Smooth muscle cell (in vitro differentiated cells): ENCODE data around the gene SORCS2. TPM values are rescaled to one million over a fixed set of nuclear protein-coding genes. Genes with fewer than 3 reads are reported as not detected.

Experiments
- DNase-seq: peaks from one replicate; lab custom pipeline; 2025; ENCODE audit not compliant: unreplicated experiment; lab: John Stamatoyannopoulos, UW
- H2AFZ ChIP-seq: fragments of 200-600 bp; sonication (generic); 2 replicates; pipeline ENCODE4 v1.6.0; 2016; ENCODE audit warnings: antibody characterized with exemption, low read depth, mild to moderate bottlenecking
- H3F3A ChIP-seq: fragments of 200-600 bp; sonication (generic); 2 replicates; pipeline ENCODE4 v1.6.0; 2017; ENCODE audit warnings: antibody characterized with exemption, low read depth
- H3K27ac ChIP-seq: fragments of 200-600 bp; sonication (generic); 2 replicates; pipeline ENCODE4 v1.5.1; 2016; ENCODE audit warnings: low read depth, mild to moderate bottlenecking
- H3K27me3 ChIP-seq: fragments of 200-600 bp; sonication (generic); 2 replicates; pipeline ENCODE4 v1.6.1; 2016; ENCODE audit warnings: low read depth, mild to moderate bottlenecking
- H3K36me3 ChIP-seq: fragments of 200-600 bp; sonication (generic); 2 replicates; pipeline ENCODE4 v1.5.1; 2016; ENCODE audit warnings: low read depth
- H3K4me1 ChIP-seq: fragments of 200-600 bp; sonication (generic); 2 replicates; pipeline ENCODE4 v1.5.1; 2016; ENCODE audit warnings: low read depth
- H3K4me2 ChIP-seq: fragments of 200-600 bp; sonication (generic); 2 replicates; pipeline ENCODE4 v1.6.0; 2016; ENCODE audit warnings: mild to moderate bottlenecking
- H3K4me3 ChIP-seq: fragments of 200-600 bp; sonication (generic); 2 replicates; pipeline ENCODE4 v1.5.1; 2016; ENCODE audit warnings: mild to moderate bottlenecking
- H3K79me2 ChIP-seq: fragments of 200-600 bp; sonication (generic); 2 replicates; pipeline ENCODE4 v1.6.0; 2016; ENCODE audit warnings: low read depth, mild to moderate bottlenecking
- H3K9ac ChIP-seq: fragments of 200-600 bp; sonication (generic); 2 replicates; pipeline ENCODE4 v1.6.0; 2016; ENCODE audit warnings: low read depth
- H3K9me3 ChIP-seq: fragments of 200-600 bp; sonication (generic); replicated peaks from 2 replicates; pipeline ENCODE4 v1.5.1; 2016; ENCODE audit warnings: low read depth
- H4K20me1 ChIP-seq: fragments of 200-600 bp; sonication (generic); 2 replicates; pipeline ENCODE4 v1.6.0; 2016; ENCODE audit warnings: low read depth
- CTCF ChIP-seq: fragments of 200-600 bp; sonication (generic); IDR thresholded peaks from 2 replicates; pipeline ENCODE4 v1.5.1; 2017; ENCODE audit warnings: borderline replicate concordance, mild to moderate bottlenecking, antibody characterized with exemption; ENCODE audit not compliant: insufficient read depth, poor library complexity, severe bottlenecking
- WGBS: methylation state at CpG from one replicate; pipeline ENCODE4 v1.1.7; 2016; ENCODE audit warnings: low lambda C conversion rate; 5-methylcytosine and 5-hydroxymethylcytosine counted together
- polyA plus RNA-seq: library from polyadenylated mRNA; unstranded; fragments of >200 nt; fragmentation: Nextera tagmentation; extraction: Ambion mirVana; gene quantifications from 2 replicates; pipeline ENCODE4 v1.2.1, GENCODE V29; 2016
- total RNA-seq: library from RNA; depleted of rRNA; stranded (reverse); fragments of >200 nt; gene quantifications from 2 replicates; pipeline ENCODE4 v1.2.3, GENCODE V29; 2014

SORCS2 gene
- total and polyA plus RNA-seq, 2 experiments from 2014 or later = 5.2 to 9.3 TPM

GRCh38 chr4:7708981-7709380, 516.6 kb downstream of the SORCS2 start:
- WGBS = 84% methylated on average over 15 of the region's 15 CpGs
- no peak overlapping the region for H3K4me3 ChIP-seq
- no peaks in the 10 kb centered on the region for H3F3A ChIP-seq
- no peaks in the 10 kb centered on the region for H3K27me3 ChIP-seq
- H3K9me3 ChIP-seq = no peaks in the 10 kb centered on the region
- H3K4me2 ChIP-seq = no peak overlapping the region
- no peak for TF ChIP-seq CTCF
- H3K79me2 ChIP-seq = no peaks in the 10 kb centered on the region
- no peaks in the 10 kb centered on the region for H3K36me3 ChIP-seq
- H3K27ac ChIP-seq = no peak overlapping the region
- no peak for DNase-seq
- H2AFZ ChIP-seq = no peak overlapping the region
- H3K4me1 ChIP-seq = no peaks in the 10 kb centered on the region
- H4K20me1 ChIP-seq = no peaks in the 10 kb centered on the region
- H3K9ac ChIP-seq = no peak overlapping the region

GRCh38 chr4:7709431-7709830, 517.1 kb downstream of the SORCS2 start:
- TF ChIP-seq CTCF = no peak
- Histone ChIP-seq H3K4me3 (no peak overlapping the region), H3K79me2 (no peaks in the 10 kb centered on the region), H3K9me3 (no peaks in the 10 kb centered on the region), H2AFZ (no peak overlapping the region), H3K4me1 (no peaks in the 10 kb centered on the region), H3K4me2 (no peak overlapping the region), H3K9ac (no peak overlapping the region), H3K27ac (no peak overlapping the region), H3F3A (no peaks in the 10 kb centered on the region), H3K27me3 (no peaks in the 10 kb centered on the region), H4K20me1 (no peaks in the 10 kb centered on the region), H3K36me3 (no peaks in the 10 kb centered on the region)
- WGBS = 97% methylated on average over 6 of the region's 6 CpGs
- no peak for DNase-seq

- no peaks in the 10 kb centered on the region for H3K4me1 ChIP-seq
- no peaks in the 10 kb centered on the region for H3K27me3 ChIP-seq
- 92% methylated on average over 11 of the region's 11 CpGs for whole genome bisulfite sequencing
- H3K9ac ChIP-seq = no peak overlapping the region
- no peaks in the 10 kb centered on the region for H3K79me2 ChIP-seq
- H3K36me3 ChIP-seq = no peaks in the 10 kb centered on the region
- H3F3A ChIP-seq = no peaks in the 10 kb centered on the region
- no peak overlapping the region for H3K27ac ChIP-seq
- no peak overlapping the region for H2AFZ ChIP-seq
- no peak for DNase-seq
- no peak for TF ChIP-seq CTCF
- H3K4me2 ChIP-seq = no peak overlapping the region
- H3K9me3 ChIP-seq = no peaks in the 10 kb centered on the region
- H4K20me1 ChIP-seq = no peaks in the 10 kb centered on the region
- no peak overlapping the region for H3K4me3 ChIP-seq
Observed at GRCh38 chr4:7710126-7710525, 517.8 kb downstream of the SORCS2 start.

GRCh38 chr4:7710576-7711306, 518.4 kb downstream of the SORCS2 start:
- Histone ChIP-seq H3K4me1 (no peaks in the 10 kb centered on the region), H3K9ac (no peak overlapping the region), H4K20me1 (no peaks in the 10 kb centered on the region), H3K36me3 (no peaks in the 10 kb centered on the region), H3K27ac (no peak overlapping the region), H3K79me2 (no peaks in the 10 kb centered on the region), H3K4me3 (no peak overlapping the region), H2AFZ (no peak overlapping the region), H3K9me3 (no peaks in the 10 kb centered on the region), H3K4me2 (no peak overlapping the region), H3F3A (no peaks in the 10 kb centered on the region), H3K27me3 (no peaks in the 10 kb centered on the region)
- 89% methylated on average over 21 of the region's 21 CpGs for WGBS
- no peak for DNase-seq
- no peak for TF ChIP-seq CTCF
